ENCODE results near the gene GSK3A.

GRCh38 chr19:42204664-42205063 is 37.7 kb downstream of the GSK3A start:
- TF ChIP-seq, protein P1, sequence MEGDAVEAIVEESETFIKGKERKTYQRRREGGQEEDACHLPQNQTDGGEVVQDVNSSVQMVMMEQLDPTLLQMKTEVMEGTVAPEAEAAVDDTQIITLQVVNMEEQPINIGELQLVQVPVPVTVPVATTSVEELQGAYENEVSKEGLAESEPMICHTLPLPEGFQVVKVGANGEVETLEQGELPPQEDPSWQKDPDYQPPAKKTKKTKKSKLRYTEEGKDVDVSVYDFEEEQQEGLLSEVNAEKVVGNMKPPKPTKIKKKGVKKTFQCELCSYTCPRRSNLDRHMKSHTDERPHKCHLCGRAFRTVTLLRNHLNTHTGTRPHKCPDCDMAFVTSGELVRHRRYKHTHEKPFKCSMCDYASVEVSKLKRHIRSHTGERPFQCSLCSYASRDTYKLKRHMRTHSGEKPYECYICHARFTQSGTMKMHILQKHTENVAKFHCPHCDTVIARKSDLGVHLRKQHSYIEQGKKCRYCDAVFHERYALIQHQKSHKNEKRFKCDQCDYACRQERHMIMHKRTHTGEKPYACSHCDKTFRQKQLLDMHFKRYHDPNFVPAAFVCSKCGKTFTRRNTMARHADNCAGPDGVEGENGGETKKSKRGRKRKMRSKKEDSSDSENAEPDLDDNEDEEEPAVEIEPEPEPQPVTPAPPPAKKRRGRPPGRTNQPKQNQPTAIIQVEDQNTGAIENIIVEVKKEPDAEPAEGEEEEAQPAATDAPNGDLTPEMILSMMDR (conservative IDR thresholded peaks at IDR 0.05 in 1 of 2, IDR thresholded peaks at IDR 0.05 in 1 of 2; ENCODE audit: extremely low read depth in 1 of 2, insufficient read depth in 1 of 2, low read depth in 1 of 2, low read length in 2 of 2) = no peak
- no peak for TF ChIP-seq EZH2 (IDR thresholded peaks at IDR 0.05; ENCODE audit: borderline replicate concordance, low read length)

Measured in mammary epithelial cell (primary cell).